GM12891 (cell line): ENCODE measurements around the gene RAB7B.

Experiments used
- POLR2A ChIP-seq: IDR thresholded peaks from 2 replicates; pipeline ENCODE4 v1.6.1; 2011; ENCODE audit warnings: low read depth, low read length, control low read depth
- POLR2AphosphoS5 ChIP-seq: IDR thresholded peaks from 2 replicates; pipeline ENCODE4 v1.6.1; 2011; ENCODE audit warnings: low read depth, low read length, control low read depth
- SPI1 ChIP-seq: IDR thresholded peaks from 2 replicates; pipeline ENCODE4 v1.6.1; 2011; ENCODE audit warnings: low read depth, low read length, control low read depth

DNA sequence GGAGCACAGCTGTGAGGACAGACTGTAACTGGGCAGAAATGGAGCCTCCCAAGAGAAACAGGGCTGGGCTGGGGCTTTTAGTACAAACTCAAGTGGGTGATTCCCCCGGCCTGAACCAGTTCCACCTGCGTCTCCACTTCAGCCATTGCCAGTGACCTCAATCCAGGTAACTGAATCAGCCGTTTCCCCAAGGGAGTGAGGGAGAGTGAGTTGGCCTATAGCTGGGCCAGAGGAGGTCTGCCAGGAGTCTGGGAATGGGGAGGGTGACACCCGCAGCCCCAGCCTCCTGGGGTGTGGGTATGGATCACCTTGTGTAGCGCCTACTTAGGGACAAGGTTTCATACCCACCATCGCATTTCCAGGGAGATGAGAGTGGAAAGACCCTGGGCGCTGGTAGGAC is 68.4 kb downstream of the RAB7B start:
- TF ChIP-seq POLR2A, result no peak
- TF ChIP-seq SPI1, result no peak
- TF ChIP-seq POLR2AphosphoS5, result no peak
